NCI-H82 (cell line): ENCODE results near the gene SLC5A2.
"Not testable (repeated sequence)": the region's sequence is repeated elsewhere in the genome, so short reads cannot be mapped to it uniquely, and the experiment has no call there.

Experiments used
- DNase-seq: peaks from one replicate; lab custom pipeline; 2025; lab: John Stamatoyannopoulos, UW

Gene SLC5A2

DNA sequence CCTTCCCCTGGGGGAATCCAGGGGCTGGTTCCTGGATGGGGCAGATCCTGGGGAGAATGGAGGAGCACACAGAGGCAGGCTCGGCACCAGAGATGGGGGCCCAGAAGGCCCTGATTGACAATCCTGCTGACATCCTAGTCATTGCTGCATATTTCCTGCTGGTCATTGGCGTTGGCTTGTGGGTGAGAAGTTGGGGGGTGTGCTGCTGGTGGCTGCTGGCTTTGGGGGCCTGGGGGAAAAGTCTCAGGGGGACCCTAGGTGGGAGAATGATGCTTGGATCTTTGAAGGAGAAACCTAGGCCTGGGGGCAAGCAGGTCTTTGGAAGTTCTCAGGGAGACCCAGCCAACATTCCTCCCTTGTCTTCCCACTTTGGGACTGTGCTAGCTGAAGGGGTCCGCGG is at the start of gene SLC5A2:
SLC5A2 (plus strand) TSS at position 43 of the 400 bp plus-strand sequence; CDS start at position 57, 14 bp downstream.
- no peak for DNase-seq

DNA sequence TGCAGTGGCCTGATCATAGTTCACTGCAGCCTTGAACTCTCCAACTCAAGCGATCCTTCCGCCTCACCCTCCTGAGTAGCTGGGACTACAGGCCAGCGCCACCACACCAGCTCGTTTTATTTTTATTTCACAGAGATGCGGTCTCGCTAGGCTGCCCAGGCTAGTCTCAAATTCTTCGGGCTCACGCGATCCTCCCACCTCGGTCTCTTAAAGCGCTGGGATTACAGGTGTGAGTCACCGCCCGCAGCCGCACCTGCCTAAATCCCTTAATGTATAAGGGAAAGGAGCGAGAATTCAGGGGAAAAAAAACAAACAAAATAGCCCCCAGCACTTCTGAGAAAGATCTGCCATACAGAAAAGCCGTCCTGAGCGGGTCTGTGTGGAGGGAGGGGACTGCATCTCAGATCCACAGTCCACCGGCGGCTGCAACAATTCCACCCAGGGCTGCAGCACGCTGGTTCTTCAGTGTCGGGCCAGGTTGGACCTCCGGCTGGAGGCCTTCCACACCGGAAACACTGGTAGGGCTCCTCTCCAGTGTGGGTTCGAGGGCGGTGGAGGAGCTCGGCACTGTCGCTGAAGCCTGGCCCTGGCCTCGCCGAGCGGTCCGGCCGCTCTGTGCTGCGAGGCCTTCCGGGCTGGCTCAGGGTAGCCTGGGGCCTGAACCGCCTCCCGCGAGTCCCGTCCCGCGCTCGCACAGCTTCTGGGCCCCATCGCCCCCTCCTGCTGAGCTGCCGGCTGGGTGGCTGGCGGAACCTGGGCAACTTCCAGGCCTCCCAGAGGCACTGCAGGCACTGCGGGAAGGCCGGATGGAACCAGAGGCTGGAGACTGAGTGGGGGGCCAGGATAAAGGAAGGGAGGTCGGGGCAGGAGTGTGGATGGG is 47.3 kb upstream of the SLC5A2 start:
- DNase-seq = no peak

DNA sequence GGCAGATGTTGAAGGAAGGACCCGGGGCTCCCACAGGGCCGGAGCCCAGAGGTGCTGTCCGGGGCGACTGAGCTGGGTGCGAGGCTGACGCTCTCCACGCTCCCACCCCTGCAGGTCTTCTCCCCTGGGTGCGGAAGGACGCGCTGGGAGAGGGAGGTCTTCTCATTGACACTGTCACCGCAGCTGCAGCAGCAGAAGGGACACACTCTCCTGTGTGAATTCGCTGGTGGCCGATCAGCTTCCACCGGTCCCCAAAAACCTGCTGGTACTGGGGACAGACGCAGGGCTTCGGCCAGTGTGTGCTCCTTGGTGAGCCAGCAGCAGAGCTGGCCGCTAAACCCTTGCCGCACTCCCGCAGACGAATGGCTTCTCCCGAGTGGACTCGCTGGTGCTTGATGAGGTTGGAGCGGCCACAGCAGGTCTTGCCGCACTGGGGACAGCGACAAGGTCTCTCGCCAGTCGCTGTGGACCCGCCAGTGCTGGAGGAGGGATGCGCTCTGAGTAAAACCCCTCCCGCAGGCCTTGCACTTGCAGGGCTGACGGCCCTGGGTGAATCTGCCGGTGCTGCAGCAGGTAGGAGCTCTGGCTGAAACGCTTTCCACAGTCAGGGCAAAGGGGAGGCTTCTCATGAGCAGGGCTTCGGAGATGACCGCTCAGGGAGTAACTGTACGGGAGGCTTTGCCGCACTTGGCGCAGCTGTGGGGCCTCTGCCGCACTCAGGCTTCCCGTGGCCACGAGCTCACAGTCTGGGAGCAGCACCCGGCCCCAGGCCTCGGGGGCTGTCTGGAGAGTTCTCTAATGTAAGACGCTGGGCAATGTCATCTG is 46.5 kb upstream of the SLC5A2 start:
- DNase-seq = no peak

GRCh38 chr16:31438414-31438813 is 44.5 kb upstream of the SLC5A2 start:
- DNase-seq = peak; percentile 24

- not testable (repeated sequence) for DNase-seq
Measured at GRCh38 chr16:31439023-31439422, 43.9 kb upstream of the SLC5A2 start.

DNA sequence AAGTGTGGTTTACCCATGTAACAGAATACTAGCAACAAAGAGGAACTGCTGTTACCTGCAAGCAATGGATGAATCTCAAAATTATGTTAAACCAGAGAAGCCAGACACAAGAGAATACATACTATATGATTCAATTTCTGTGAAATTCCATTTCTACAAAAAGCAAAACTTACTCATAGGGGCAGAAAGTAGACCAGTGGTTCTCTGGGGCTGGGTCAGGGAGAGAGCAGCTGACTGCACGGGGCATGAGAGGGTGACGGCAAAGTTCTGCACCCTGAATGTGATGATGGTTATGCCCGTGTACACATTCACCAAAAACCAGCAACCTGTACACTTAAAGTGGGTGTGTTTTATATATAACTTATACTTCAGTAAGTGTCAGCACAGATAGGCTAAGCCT is 43.4 kb upstream of the SLC5A2 start:
- DNase-seq = no peak

DNA sequence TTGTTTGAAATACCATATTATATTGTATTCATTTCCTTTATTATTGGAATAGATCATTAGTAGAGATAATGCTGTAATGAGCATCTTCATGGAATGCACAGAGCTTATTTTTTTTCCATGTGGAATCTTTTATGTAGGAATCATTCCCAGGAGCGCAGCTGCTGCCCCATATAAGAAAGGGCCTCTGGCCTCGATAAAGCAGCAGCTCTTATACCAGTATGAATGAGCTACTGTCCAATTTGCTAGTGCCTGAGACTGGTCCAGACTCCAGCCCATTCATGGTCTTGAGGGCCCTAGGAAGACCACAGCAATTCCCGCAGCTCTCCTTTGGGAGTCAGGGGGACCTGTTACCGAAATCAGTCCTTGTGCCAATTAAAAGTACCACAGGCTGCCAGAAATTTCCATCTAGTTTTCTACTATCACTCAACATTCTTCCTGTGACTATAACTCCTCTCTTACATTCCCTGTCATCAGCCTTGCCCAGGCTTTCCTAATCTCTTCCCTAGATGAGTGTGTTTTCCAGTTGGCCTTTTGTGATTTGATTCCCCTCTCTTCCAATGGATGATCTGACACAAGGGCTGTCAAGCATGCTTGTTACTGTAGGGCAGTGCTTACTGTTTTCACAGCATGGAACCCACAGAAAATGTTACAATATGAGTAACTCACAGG is 42.3 kb upstream of the SLC5A2 start:
- DNase-seq = no peak

DNA sequence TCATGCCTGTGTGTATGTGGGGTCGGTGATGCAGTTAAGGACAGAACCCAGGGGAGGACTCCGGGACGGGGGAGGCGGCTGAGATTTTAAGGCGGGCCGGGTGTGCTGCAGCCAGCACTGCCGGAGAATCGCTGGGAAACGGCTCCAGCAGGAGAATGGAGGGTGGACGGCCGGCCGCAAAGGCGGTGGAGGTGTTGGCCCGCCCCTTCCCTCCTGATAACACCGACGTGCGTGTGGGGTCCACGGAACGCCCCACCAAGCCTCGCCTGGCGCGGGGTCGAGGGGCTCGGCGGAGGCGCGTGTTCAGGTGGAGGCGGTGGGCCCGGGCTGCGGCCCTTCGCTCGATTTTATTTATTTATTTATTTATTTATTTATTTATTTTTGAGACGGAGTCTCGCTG is 41.0 kb upstream of the SLC5A2 start:
- no peak for DNase-seq

- DNase-seq = not testable (repeated sequence)
Measured at GRCh38 chr16:31445931-31446330, 37.0 kb upstream of the SLC5A2 start.

DNA sequence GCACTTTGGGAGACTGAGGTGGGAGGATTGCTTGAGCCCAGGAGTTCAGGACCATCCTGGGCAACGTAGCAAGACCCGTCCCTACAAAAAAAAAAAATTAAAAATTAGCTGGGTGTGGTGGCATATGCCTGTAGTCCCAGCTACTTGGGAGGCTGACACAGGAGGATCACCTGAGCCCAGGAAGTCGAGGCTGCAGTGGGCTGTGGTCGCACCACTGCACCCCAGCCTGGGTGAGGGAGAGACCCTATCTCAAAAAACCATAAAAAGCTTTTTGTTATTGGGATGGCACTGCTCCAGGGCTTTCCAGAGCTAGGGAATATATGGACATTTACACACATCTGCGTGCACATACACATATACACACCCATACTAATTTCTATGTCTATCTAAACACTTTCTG is 31.7 kb upstream of the SLC5A2 start:
- DNase-seq = no peak

GRCh38 chr16:31451681-31452351 is 31.1 kb upstream of the SLC5A2 start:
- peak; percentile 89 for DNase-seq

GRCh38 chr16:31452631-31453106 is 30.3 kb upstream of the SLC5A2 start:
- DNase-seq = no peak

- DNase-seq = no peak
Measured at GRCh38 chr16:31453255-31454204, 29.4 kb upstream of the SLC5A2 start.

- DNase-seq = peak; percentile 49
Measured at GRCh38 chr16:31455601-31456314, 27.2 kb upstream of the SLC5A2 start.

DNA sequence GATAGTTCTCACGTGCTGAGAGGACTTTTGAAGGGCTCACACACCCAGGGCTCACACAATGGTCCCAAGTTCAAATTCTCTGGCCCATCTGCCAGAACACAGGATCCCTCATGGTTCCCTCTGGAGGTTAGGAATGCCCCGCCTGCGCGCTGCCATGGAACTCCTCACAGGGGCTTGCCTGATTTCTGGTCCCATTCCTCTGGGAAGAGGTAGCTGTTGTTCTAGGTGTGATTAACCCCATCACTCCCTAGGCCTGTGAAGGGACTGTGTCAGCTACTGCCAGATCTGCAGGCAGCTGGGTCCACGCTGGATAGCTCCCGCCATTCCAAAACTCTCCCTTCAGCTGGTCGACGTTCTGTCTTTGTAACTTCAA is 25.9 kb upstream of the SLC5A2 start:
- no peak for DNase-seq

- DNase-seq = peak; percentile 66
Measured at GRCh38 chr16:31458073-31458843, 24.7 kb upstream of the SLC5A2 start.

DNA sequence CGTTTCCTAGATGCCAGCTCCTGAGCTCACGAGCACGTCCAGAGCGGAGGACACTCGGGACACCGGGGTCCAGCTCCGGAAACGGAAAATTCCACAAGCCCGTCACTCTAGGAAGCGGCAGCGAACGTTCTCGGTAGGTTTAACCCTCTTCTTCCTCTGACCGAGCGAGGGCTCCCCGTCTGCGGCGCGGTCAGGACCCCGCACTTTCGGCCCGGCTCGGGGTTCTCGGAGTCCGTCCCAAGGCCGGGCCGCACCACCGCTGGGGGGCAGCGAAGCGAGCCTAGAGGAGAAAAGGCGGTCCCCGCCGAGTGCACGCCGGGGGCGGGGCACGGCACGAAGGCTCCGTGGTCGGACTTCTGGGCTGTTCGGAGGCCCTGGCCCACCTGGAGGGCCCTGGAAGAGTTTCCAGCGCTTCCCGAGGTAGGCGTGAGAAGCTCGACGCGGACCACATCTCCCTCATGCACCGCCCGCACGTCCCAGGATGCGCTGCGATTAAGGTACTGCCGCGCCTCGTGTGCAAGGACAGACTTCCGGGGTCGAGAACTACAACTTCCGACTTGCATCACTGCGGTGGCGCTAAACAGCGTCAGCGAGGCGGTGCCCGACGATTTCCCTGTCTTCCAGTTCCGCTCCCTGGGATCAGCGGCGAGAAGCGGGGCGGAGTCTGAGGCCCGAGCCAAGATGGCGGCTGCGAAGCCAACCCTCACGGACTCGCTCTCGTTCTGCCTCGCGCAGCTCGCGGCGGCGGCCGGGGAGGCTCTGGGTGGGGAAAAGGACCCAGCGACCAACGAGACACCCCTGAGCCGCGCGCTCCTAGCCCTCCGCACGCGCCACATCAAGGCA is 23.9 kb upstream of the SLC5A2 start, which contains the start of gene ARMC5:
ARMC5 (plus strand) TSS at position 658 of the 843 bp plus-strand sequence; CDS start at position 682, 24 bp downstream.
- DNase-seq = peak; percentile 98
